A673 (cell line): ENCODE results near the gene PKN2. TPM values are rescaled to one million over a fixed set of nuclear protein-coding genes. Genes with fewer than 3 reads are reported as not detected.

ENCODE experiments used
- BruUV-seq: library from RNA; stranded (reverse); fragments of 400-500 nt; replicated peaks from 2 replicates; lab custom pipeline; 2021; lab: Mats Ljungman, UMichigan
- CTCF ChIA-PET: fragments of 300-600 bp; sonication (Branson Sonifier 250); formaldehyde crosslinking; loops from one replicate; lab custom pipeline; 2022; ENCODE audit warnings: antibody characterized with exemption; lab: Charles Lee
- POLR2A ChIA-PET: fragments of 300-600 bp; sonication (Branson Sonifier 250); formaldehyde crosslinking; loops from one replicate; lab custom pipeline; 2022; ENCODE audit warnings: antibody characterized with exemption; ENCODE audit not compliant: low non-redundant PET; lab: Charles Lee
- DNase-seq: peaks from one replicate; pipeline ENCODE4 v3.0.0-alpha.2; 2015; ENCODE audit warnings: low spot score
- H3K27ac ChIP-seq: fragments of 200-600 bp; sonication (generic); 2 replicates; pipeline ENCODE4 v1.5.1; 2016; ENCODE audit warnings: mixed run types, low read depth, mild to moderate bottlenecking, mixed read lengths, antibody characterized with exemption, low read length; ENCODE audit not compliant: poor library complexity, severe bottlenecking
- H3K27me3 ChIP-seq: fragments of 200-600 bp; sonication (generic); replicated peaks from 2 replicates; pipeline ENCODE4 v1.6.1; 2017; ENCODE audit warnings: mixed run types, low read depth, mild to moderate bottlenecking, mixed read lengths, antibody characterized with exemption, low read length; ENCODE audit not compliant: insufficient read depth, poor library complexity
- H3K36me3 ChIP-seq: fragments of 200-600 bp; sonication (generic); 2 replicates; pipeline ENCODE4 v1.6.1; 2016; ENCODE audit warnings: mixed run types, mild to moderate bottlenecking, mixed read lengths, antibody characterized with exemption, low read length; ENCODE audit not compliant: insufficient read depth, poor library complexity, severe bottlenecking
- H3K4me1 ChIP-seq: fragments of 200-600 bp; sonication (generic); 2 replicates; pipeline ENCODE4 v1.6.1; 2017; ENCODE audit warnings: mixed run types, mild to moderate bottlenecking, mixed read lengths, antibody characterized with exemption, low read length; ENCODE audit not compliant: insufficient read depth, poor library complexity, severe bottlenecking
- H3K4me3 ChIP-seq: fragments of 200-600 bp; sonication (generic); 2 replicates; pipeline ENCODE4 v1.5.1; 2016; ENCODE audit warnings: low read depth, mixed run types, mild to moderate bottlenecking, mixed read lengths, low read length; ENCODE audit not compliant: poor library complexity, severe bottlenecking
- H3K9me3 ChIP-seq: fragments of 200-600 bp; sonication (generic); 2 replicates; pipeline ENCODE4 v1.6.1; 2016; ENCODE audit warnings: mixed run types, low read depth, mild to moderate bottlenecking, mixed read lengths, antibody characterized with exemption, low read length; ENCODE audit not compliant: poor library complexity, severe bottlenecking
- EZH2 ChIP-seq: fragments of 200-600 bp; sonication (generic); IDR thresholded peaks from 2 replicates; pipeline ENCODE4 v1.6.1; 2017; ENCODE audit warnings: borderline replicate concordance, low read depth, mild to moderate bottlenecking, mixed read lengths, antibody characterized with exemption, low read length; ENCODE audit not compliant: poor library complexity, severe bottlenecking
- intact Hi-C: fragments of 100-400 bp; cut with micrococcal nuclease; formaldehyde crosslinking; loops from one replicate; pipeline ENCODE4 v1.10.0; 2022; ENCODE audit not compliant: unreplicated experiment
- total RNA-seq: library from RNA; stranded (reverse); gene quantifications from 2 replicates; pipeline ENCODE4 v1.2.3, GENCODE V29; 2021
- TF ChIP-seq, protein P1 (sequence below): fragments of 300-800, 200-600 bp; sonication (generic); conservative IDR thresholded peaks from 2 replicates; pipeline ENCODE4 v1.5.1; 2017; ENCODE audit warnings: low read depth, mild to moderate bottlenecking, antibody characterized with exemption, low read length, moderate library complexity, mixed read lengths

Gene PKN2
- total RNA-seq, 1 experiment from 2014 or later = 55.6 TPM

DNA sequence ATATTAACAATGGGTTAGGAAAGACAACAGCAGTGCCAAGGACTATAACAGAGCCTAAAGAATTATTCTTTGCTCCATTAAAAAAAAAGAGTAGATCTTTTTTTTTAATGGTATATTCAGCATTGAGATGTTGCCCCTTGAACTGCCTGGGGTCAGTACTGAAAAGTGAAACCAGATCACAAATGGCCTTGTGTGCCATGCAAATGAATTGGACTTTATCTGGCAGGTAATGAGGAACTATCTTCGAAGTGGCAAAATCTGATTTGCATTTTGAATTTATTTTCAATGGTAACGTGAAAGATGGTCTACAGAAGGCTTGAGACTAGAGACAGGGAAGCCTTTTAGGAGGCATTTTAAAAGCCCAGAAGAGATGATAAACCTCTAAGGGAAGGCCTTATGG lies 21.4 kb upstream of the PKN2 start:
- POLR2A ChIA-PET = no interaction called here
- intact Hi-C loops = no loop called here
- CTCF ChIA-PET = no interaction called here

GRCh38 chr1:88668405-88668804 lies 15.7 kb upstream of the PKN2 start:
- Histone ChIP-seq H3K36me3 (no peaks in the 10 kb centered on the region), H3K27ac (no peak overlapping the region), H3K4me1 (no peaks in the 10 kb centered on the region), H3K27me3 (no peaks in the 10 kb centered on the region), H3K4me3 (no peak overlapping the region), H3K9me3 (no peaks in the 10 kb centered on the region)
- intact Hi-C loops = no loop called here
- TF ChIP-seq, protein P1, sequence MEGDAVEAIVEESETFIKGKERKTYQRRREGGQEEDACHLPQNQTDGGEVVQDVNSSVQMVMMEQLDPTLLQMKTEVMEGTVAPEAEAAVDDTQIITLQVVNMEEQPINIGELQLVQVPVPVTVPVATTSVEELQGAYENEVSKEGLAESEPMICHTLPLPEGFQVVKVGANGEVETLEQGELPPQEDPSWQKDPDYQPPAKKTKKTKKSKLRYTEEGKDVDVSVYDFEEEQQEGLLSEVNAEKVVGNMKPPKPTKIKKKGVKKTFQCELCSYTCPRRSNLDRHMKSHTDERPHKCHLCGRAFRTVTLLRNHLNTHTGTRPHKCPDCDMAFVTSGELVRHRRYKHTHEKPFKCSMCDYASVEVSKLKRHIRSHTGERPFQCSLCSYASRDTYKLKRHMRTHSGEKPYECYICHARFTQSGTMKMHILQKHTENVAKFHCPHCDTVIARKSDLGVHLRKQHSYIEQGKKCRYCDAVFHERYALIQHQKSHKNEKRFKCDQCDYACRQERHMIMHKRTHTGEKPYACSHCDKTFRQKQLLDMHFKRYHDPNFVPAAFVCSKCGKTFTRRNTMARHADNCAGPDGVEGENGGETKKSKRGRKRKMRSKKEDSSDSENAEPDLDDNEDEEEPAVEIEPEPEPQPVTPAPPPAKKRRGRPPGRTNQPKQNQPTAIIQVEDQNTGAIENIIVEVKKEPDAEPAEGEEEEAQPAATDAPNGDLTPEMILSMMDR = no peak
- no peak for TF ChIP-seq EZH2
- no peak for DNase-seq
- CTCF ChIA-PET = no interaction called here
- POLR2A ChIA-PET = no interaction called here
- no TSS peak for BruUV-seq

More for the DNA sequence above, 21.4 kb upstream of the PKN2 start:
- Histone ChIP-seq H3K4me3 (no peak overlapping the region), H3K9me3 (no peaks in the 10 kb centered on the region), H3K27me3 (no peaks in the 10 kb centered on the region), H3K27ac (no peak overlapping the region), H3K36me3 (no peaks in the 10 kb centered on the region), H3K4me1 (no peaks in the 10 kb centered on the region)
- DNase-seq = no peak
- TF ChIP-seq EZH2 = no peak
- TF ChIP-seq, protein P1 = no peak
- BruUV-seq = no TSS peak

GRCh38 chr1:88670462-88670861 lies 13.6 kb upstream of the PKN2 start:
- CTCF ChIA-PET = no interaction called here
- TF ChIP-seq EZH2 = no peak
- TF ChIP-seq, protein P1 = no peak
- no peaks in the 10 kb centered on the region for H3K27me3 ChIP-seq
- no peaks in the 10 kb centered on the region for H3K36me3 ChIP-seq
- no peak overlapping the region for H3K27ac ChIP-seq
- no peak overlapping the region for H3K4me3 ChIP-seq
- intact Hi-C loops = no loop called here
- POLR2A ChIA-PET = no interaction called here
- BruUV-seq = no TSS peak
- no peak for DNase-seq
- no peaks in the 10 kb centered on the region for H3K9me3 ChIP-seq
- H3K4me1 ChIP-seq = no peaks in the 10 kb centered on the region
